ENCODE measurements around the gene SEMA3A.

Gene SEMA3A

DNA sequence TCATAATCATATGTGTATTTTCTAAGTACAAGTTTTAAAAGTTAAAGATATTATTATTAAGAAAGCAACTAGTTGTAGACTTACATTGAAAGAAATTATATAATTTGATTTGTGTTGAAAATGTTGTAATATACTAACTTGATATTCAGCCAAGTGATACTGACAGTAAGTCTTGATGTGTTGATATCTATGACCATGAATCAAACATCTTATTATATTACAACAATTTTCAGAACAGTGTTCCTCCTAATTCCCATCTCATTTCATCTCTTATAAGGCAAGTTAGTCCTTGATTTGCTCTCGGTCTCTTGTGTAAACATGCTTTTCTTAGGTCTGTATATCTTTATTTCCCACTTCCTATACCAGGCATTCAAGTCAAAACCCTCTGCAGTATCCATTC, 276.4 kb downstream of the SEMA3A start:
- DNase-seq: no peak

DNA sequence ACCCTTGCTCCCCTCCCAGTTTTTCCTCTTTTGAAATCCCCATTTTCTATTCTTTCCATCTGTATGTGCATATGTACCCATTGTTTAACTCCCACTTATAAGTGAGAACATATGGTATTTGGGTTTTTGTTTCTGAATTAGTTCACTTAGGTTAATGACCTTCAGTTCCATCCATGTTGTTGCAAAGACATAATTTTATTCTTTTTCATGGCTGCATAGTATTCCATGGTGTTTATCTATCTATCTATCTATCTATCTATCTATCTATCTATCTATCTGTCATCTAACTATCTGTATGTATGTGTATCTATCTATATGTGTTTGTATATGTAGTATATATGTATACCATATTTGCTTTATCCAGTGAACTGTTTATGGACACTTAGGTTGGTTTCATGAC, 281.4 kb downstream of the SEMA3A start:
- no peak for DNase-seq

DNA sequence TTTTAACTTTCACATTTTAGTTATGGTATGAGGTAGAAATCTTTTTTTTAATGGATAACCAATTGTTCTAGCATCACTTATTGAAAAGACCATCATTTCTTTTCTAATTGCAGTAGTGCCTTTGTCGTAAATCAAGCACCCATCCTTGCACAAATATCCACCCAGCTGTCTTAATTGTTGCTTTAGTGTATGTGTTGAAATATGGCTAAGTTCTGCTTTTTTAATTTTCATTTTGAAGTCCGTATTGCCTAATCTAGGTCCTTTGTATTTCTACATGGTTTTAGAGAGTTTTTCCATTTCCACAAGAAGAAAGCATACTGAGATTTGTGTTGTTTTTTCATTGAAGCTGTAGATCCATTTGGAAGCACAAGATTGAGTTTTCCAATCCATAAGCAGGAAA, 286.1 kb downstream of the SEMA3A start:
- DNase-seq: peak; percentile 93

Measured in MV-4-11 (cell line).